A549 (cell line): ENCODE data around the gene ACSM6.
"Not testable (repeated sequence)": the region's sequence is repeated elsewhere in the genome, so short reads cannot be mapped to it uniquely, and the experiment has no call there.

ENCODE experiments used
- CTCF ChIP-seq: fragments of >200 bp; sonication (Bioruptor Twin); formaldehyde crosslinking; IDR thresholded peaks from 3 replicates; pipeline ENCODE4 v1.5.1; 2016
- ESRRA ChIP-seq: fragments of 150-350 bp; IDR thresholded peaks from 2 replicates; pipeline ENCODE4 v1.6.1; 2014; ENCODE audit warnings: mild to moderate bottlenecking, low read length, borderline replicate concordance
- FOXS1 ChIP-seq: fragments of 250-450 bp; sonication (Bioruptor Pico); IDR thresholded peaks from 2 replicates; pipeline ENCODE4 v1.5.0; 2020; ENCODE audit warnings: mild to moderate bottlenecking, moderate library complexity
- JUN ChIP-seq, 2 experiments: fragments of >200 bp; sonication (Bioruptor Twin); formaldehyde crosslinking; IDR thresholded peaks; 2 replicates in 1 of 2; 3 replicates in 1 of 2; pipeline ENCODE4 v1.6.1; 2016 to 2017
- MAFK ChIP-seq: fragments of 450-650 bp; IDR thresholded peaks from 2 replicates; pipeline ENCODE4 v1.6.1; 2014; ENCODE audit not compliant: partially characterized antibody
- POLR2A ChIP-seq: IDR thresholded peaks from 2 replicates; pipeline ENCODE4 v1.6.1; 2012; ENCODE audit warnings: mild to moderate bottlenecking, low read length
- REST ChIP-seq: fragments of 200-600 bp; sonication (generic); IDR thresholded peaks from 2 replicates; pipeline ENCODE4 v1.6.1; 2016; ENCODE audit warnings: antibody characterized with exemption, mild to moderate bottlenecking, moderate library complexity
- SMC3 ChIP-seq: fragments of >200 bp; sonication (Bioruptor Twin); formaldehyde crosslinking; IDR thresholded peaks from 3 replicates; pipeline ENCODE4 v1.6.1; 2018; ENCODE audit warnings: inconsistent platforms
- SREBF2 ChIP-seq: fragments of 450-650 bp; IDR thresholded peaks from 2 replicates; pipeline ENCODE4 v1.6.1; 2014; ENCODE audit warnings: mild to moderate bottlenecking, moderate library complexity
- ZSCAN20 ChIP-seq: fragments of 250-450 bp; sonication (Bioruptor Pico); IDR thresholded peaks from 2 replicates; pipeline ENCODE4 v1.8.0; 2022; ENCODE audit warnings: mild to moderate bottlenecking, moderate library complexity

- TF ChIP-seq CTCF; ESRRA; JUN (IDR thresholded peaks at IDR 0.05); REST; SREBF2; MAFK; SMC3; FOXS1 (CRISPR knock-in tag); POLR2A; ZSCAN20 (CRISPR knock-in tag): not testable (repeated sequence)
Observed at GRCh38 chr10:95230677-95231586, 36.9 kb downstream of the ACSM6 start.
